HTR-8/SVneo (cell line): ENCODE results near the gene ARHGAP10.
"Not testable (repeated sequence)": the region's sequence is repeated elsewhere in the genome, so short reads cannot be mapped to it uniquely, and the experiment has no call there.

Experiments
- DNase-seq: peaks from one replicate; pipeline ENCODE4 v3.0.0; 2011; ENCODE audit warnings: low spot score, mixed read lengths; ENCODE audit not compliant: insufficient read length
- FAIRE-seq: peaks from 2 replicates; lab custom pipeline; 2011; peaks lifted over from hg19 to GRCh38; lab: Jason Lieb, UNC

Gene ARHGAP10

DNA sequence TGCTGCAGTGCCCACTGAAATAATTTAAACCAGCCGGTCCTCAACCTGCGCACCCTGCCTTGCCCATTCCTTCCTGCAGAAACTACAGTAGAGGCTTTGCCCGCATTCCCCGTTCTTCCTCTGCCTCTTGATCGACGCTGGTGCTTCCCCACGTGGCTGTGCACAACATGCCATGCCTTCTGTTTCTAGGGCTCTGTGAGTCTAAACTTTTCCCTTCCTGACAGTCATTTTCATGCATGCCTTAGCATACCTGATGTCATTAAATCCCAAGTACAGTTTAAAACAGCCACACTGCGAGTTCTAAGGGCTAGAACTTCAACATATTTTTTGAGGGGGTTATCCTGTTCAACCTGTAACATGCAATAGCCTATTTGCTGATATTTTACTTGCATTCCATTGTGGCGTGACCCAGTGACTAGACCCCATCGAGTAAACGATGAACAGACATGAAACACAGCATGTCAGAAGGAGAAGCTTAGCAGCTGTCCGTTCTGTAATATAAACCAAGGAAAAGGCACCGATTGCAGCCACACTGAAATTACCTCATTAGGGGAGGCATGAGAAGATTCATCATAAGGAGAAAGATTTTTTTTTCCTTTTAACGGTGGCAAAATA is 232.5 kb downstream of the ARHGAP10 start:
- FAIRE-seq (no peak), DNase-seq (no peak)

DNA sequence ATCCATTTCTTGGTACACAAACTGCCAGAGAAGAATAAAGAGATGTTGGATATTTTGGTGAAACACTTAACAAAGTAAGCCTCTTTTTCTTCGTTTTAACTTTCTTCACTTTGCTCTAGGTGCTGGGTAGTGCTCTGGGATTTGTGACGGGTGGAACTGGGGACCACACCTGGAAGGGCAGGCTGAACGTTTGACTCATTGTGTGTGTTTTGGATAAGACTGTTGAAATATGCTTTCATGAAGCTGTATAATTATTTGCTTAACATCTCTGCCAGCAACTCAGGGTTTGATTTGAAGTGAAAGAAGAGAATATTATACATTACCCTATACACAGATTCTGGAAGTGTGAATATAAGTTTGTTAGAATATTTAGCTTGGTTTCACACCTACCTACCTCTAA is 233.2 kb downstream of the ARHGAP10 start:
- no peak for FAIRE-seq

DNA sequence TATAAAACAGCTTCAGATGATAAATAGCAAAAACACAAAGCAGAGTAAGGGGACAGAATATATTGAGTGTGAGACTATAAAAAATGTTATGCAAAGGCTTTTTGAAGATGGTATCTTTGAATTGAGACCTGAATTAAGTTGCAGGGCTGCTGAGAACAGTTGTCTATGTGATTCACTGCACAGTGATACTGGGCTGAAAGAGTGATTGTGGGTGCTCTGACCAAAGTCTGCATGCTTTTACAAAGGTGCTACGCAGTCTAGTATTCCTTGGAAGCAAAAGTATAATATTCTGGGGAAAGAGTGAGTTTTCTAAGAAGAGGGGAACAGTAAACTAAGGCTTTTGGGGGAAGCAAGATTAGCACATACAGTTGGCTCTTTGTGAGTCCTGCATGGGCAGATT is 234.0 kb downstream of the ARHGAP10 start:
- no peak for FAIRE-seq
- DNase-seq, result no peak

More for the DNA sequence above, 233.2 kb downstream of the ARHGAP10 start:
- no peak for DNase-seq

DNA sequence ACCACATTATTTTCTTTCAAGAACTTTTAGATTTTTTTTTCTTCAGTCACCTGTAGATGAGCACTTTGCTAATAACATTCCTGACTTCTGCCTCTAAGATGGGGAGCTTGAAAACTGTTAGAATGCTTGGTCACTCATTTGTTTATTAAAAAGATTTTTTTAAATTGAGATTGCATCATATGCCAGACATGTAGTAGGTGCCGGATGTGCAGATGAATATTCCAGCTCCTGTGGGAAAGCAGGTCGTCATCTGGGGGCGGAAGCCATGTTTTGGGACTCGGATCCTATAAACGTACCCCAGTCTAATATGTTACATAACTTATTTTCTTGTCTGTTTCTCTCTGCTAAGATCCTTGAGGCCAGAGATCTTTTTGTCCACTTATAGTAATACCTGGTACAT is 236.8 kb downstream of the ARHGAP10 start:
- DNase-seq (no peak), FAIRE-seq (no peak)

DNA sequence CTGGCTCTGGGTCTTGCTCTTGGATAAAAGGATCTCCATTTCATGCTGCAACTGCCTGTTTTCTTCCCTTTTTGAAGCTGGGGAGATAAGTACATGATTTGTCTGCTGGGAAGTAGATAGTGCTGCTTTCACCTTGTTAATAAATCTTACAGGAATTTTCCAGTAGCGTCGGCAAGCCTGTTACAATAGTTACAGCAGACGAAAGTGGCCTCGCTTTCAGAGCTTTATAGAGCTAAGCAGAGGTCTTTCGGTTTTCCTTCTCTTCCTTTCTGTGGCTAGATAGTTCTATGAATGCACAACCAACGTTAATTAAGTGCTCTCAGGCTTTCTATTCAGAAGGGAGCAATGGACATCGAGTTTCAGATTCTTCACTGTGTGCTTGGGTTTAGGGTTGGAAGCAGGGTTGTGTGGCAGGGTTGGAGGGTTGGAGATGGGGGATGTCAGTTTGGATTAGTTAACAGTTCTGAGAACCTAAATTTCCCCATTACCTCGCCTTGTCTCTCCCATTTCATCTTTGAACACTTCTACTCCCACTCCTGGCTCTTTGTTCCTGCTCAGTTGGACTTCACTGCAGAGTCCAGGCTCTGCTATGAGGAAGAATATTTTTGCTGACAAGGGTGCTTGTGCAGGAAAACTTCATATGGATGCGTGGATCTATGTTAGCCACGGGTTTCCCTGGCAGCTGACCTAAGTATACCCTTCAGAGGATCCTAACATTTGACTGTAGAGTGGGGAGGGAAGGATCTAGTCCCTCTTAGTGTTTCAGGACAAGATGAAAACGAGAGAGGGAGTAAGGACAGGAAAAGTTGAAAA is 237.9 kb downstream of the ARHGAP10 start:
- FAIRE-seq, result no peak
- DNase-seq, result no peak

DNA sequence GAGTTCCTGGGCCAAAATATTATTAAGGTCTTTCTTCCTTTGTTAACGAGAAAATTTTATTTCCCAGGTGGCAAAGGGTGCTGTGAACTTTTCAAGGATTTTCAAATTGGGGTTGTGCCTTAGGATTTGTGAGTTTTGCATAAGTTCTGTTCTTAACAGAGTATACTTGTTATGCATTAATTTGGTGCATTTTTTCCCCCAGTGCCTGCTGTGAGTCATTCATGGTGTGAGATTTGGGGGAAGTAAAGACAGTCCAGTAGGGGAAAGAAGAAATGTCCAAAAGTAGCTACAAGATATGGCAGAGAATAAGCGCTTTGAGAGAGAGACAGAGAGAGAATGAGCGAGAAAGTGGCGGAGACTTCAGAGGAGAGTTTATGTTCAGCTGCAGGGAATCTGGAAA is 239.2 kb downstream of the ARHGAP10 start:
- DNase-seq, result no peak
- FAIRE-seq, result no peak

DNA sequence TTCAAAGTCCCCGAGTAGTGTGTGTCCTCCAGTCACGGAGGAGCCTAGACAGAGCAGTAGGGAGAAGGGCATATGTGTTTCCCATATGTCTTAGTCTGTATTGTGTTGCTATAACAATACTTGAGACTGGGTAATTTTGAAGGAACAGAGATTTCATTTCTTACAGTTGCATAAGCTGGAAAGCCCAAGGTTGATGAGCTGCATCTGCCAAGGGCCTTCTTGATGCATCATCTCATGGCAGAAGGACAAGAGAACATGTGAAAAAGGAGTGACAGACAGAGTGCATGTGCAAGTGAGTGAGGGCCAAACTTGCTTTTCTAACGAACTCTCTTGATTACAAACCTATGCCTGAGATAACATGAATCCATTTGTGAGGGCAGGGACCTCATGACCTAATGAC is 243.4 kb downstream of the ARHGAP10 start:
- FAIRE-seq (no peak), DNase-seq (no peak)

DNA sequence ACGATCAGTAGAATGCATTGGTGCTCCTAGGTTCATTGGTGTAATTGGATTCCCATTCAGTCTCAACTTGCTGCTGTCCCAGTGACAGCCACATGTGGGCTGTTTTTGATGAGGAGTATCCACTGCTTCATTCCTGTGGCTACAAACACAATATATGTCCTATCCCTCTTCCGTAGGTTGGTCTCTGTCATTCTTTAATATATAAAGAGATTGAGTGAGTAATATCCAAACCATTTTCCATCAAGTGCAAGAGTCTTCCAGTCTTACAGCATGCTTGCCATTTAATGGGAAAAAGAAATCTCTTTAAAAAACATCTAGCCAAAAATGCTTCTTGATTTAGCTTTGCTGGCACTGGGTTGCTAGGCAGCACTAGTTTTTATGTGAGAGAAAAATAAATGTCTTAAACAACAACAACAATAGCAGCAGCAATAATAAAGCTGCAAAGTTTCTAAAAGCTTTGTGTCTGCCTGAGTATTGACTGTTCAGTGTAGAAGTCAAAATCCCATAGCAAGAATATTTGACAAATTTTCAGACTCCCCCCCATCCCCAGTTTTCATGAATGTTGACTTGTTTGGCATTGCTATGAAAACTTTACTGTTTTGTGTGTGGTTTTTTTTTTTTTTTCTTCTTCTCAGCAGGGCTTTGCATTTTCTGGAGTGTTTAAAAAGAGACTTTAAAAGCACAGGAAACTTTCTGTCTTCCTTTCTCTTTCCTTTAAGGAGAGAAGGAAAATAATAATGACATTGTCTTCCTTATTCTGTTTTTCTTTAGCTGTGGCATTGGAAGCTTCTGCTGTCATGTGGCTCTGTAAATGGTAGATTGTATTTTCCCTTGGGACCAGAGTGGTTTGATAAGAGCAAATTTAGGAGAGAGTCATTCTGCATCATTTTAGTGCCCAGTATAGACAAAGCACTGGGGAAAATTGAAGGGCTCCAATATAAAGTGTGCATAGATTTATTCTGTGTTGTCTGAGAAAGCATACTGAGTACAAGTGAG is 244.3 kb downstream of the ARHGAP10 start:
- DNase-seq (no peak), FAIRE-seq (no peak)

DNA sequence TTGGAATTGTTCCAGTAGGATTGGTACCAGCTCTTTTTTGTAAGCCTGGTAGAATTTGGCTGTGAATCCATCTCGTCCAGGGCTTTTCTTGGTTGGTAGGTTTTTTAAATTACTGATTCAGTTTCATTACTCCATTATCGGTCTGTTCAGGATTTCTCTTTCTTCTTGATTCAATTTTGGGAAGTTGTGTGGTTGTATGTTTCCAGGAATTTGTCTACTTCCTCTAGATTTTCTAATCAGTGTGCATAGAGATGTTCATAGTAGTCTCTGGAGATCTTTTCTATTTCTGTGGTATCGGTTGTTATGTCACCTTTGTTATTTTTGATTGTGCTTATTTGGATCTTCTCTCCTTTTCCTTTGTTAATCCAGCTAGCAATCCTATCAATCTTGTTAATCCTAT is 248.7 kb downstream of the ARHGAP10 start:
- DNase-seq, result no peak
- no peak for FAIRE-seq

DNA sequence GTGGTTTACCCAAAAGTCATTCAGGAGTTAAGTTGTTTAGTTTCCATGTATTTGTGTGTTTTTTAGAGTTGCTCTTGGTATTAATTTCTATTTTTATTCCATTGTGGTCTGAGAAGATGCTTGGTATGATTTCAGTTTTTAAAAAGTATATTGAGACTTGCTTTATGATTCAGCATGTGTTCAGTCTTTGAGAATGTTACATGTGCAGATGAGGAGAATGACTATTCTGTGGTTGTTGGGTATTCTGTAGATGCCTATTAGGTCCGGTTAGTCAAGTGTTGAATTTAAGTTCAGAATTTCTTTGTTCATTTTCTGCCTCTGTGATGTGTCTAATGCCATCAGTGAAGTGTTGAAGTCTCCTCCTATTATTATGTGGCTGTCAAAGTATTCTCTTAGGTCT is 249.4 kb downstream of the ARHGAP10 start:
- no peak for DNase-seq
- FAIRE-seq, result no peak

DNA sequence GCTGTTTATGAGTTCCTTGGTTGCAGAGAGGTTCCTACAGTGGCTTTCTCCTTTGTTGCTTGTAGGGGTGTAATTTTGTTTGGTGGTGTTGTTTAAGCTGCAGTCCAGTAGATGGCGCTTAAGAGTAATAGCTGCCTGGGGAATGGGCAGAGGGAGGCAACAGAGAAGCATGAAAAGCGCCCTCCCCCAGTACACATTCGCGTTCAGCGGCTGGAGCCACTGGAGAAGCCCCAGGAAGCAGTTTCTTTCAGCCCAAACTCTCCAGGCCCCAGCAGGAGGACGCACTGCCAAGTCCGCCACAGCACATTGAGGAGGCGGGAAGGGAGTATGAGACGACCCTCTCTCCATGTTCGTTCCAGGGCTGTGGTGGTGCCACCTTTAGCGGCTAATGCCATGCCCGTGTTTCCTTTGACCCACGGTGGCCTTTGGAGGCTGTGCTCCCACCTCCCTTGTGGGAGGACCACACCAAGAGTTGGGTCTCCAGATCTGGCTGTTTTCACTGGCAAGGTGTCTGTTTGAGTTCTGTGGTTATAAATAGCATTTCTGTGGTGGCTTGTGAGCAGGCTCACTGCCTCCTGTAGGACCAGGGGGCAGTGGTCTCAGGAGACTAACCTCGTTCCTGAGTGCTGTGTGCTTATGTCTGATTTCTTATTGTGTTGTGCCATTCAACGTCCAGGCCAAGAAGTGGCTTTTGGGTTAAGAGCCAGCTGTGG is 252.3 kb downstream of the ARHGAP10 start:
- DNase-seq (peak; percentile 60), FAIRE-seq (peak; percentile 40)

DNA sequence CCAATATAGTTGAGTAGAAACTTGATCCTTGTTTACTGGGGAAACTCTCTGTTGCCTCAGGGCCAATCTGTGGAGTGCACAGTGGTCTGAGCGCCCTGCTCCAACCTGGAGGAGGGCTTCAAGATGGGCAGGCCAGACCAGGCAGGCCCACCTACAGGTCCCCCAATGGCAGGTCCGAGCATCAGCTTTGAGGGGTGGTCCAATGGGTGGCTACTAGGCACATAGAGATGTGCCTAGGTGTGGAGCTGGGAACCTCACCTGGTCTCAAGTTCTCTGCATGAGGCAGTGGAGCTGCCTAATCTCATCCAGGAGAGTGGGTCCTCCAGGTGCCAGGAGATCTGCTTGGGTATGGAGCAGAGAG is 252.9 kb downstream of the ARHGAP10 start:
- no peak for DNase-seq
- FAIRE-seq, result no peak

DNA sequence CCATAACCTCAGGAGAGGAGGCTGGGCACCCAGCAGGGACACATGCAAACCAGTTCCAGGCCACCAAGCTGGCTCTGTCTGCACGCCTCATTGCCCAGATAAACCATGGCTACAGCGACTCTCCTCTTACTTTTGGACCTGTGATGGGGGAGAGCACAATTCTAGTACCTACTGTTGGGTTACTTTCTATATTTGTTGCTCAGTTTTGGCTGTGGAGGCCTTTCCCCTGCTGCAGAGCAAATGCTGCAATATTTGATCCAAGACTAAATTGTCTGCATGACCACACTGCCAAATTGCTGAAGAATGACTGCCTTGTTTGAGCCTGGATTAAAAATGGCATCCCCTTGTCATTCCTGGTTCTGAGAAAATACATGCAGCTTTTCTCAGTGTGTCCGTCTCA is 253.5 kb downstream of the ARHGAP10 start:
- FAIRE-seq (no peak), DNase-seq (no peak)

DNA sequence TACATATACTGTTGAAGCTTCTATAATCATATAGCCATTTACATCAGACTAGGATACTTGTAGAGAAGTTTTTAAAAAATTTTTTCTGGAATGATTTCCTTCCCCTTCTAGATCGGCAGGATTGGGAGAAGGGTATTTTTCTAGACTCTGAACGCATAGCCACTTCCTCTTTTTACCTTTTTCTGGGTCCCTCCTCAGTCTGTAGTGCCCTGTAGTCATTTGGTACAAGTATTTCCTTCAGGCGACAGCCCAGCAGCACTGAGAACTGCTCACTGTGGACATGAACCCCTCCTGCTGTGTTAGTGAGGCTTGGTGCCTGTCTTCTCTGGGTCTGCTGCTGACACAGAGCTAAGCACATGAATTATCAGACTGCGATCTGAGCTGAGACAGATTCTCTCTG is 255.4 kb downstream of the ARHGAP10 start:
- FAIRE-seq (no peak), DNase-seq (no peak)

DNA sequence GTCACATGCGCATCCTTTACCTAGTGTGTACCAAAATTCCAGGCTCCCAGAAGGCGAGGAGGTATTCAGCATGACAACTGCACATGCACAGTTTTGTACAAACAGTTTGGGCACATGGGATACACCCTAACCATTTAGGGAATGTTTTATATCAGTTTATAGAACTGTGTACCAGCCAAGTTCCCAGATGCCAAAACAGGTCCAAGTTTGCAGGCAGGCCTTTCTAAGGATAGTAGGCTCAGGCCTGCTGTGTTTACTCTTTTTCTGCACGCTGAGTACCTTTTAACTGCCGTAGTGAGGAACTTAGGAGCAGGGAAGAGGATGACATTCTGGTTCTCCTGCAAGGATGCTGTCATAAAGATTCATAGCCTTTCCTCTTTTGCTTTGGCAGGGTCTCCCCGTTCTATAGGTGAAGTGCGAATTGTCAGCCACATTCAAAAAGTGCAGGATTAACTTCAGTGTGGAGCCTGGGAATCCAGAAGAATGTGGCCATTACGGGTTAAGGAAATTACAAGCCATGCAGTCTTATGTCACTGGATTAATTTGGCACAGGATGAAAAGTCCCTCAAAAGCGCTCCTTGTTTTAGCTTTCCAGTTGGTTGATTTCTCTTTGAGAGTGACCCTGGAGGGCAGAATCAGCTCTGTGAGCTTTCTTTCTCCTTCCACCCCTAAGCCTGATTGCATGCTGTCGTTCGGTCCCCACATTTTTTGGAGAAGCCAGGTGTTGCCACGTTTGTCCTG is 259.8 kb downstream of the ARHGAP10 start:
- no peak for FAIRE-seq
- DNase-seq, result no peak

DNA sequence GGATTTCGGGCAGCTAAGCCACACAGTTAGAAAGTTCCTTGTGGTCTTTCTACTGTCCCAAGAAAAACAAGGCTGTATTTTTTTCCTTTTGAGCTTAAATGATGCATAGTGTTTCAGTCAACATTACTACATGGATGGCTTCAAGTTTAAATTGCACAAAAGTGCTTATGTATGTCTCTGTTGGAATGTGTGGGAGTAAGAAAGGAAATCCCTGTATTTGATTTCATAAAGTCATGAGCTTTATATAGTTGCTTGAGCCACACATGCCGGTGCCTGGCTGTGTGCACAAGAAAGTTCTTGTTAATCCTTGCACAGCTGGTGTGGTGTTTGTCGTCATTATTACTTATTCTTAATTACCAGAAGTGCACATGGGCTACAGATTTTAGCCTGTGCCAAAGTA is 262.2 kb downstream of the ARHGAP10 start:
- DNase-seq (no peak), FAIRE-seq (no peak)

DNA sequence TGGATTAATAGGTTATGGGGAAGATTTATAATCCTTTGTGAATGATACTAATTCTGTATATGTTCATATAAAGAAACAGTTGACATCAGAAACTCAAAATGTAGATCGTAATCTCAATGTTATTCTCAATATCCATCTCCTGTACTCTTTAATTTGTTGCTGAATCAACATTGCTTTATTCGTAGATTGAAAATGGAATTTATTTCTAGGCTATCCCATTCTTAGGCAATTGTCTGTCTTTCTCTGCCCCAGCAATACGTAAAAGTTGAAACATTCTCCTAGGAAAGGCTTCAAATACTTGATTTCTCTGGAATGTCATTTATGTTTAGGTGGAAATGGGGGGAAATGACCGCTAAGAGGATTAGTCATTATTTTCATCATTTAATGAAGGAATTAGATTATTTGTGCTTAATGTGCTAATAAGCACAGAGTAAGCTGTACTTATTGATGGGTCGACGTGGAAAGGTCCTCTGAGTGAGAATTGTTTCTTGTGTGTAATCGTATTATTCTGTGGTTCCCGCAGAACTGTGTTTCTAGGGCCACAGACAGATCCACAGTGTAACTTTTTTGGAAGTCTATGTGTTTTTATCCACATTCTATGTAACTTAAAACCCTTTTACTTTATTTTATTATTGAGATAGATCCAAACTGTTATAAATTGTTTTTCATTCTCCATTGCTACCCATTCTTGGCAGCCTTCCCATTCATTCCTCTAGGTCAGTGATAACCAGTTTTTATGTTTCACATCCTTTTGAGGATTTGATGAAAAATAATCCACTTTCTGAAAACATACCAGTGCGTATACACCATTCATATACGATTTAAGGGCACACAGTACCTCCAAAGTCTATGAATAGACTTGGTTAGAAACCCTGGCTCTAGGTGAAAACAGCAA is 262.9 kb downstream of the ARHGAP10 start:
- no peak for DNase-seq
- no peak for FAIRE-seq

DNA sequence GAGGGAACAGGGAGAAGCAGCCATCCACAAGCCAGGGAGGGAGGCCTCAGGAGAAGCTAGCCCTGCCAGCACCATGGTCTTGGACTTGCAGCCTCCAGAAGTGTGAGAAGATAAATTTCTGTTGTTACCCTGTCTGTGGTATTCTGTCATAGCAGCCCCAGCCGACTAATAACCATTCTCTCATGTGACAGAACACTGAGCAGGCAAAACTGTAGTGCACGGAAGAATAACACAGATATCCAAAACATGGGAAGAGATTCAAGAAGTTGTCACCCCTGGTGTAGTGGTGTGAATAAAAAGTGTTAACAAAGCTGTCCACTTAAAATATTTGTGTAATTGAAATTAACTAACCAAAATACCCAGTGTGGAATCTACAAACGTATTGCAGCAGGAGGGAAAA is 265.0 kb downstream of the ARHGAP10 start:
- DNase-seq, result no peak
- FAIRE-seq, result no peak

DNA sequence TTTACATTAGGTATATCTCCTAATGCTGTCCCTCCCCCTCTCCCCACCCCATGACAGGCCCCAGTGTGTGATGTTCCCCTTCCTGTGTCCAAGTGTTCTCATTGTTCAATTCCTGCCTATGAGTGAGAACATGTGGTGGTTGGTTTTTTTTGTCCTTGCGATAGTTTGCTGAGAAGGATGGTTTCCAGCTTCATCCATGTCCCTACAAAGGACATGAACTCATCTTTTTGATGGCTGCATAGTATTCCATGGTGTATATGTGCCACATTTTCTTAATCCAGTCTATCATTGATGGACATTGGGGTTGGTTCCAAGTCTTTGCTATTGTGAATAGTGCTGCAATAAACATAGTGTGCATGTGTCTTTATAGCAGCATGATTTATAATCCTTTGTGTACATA is 268.1 kb downstream of the ARHGAP10 start:
- DNase-seq, FAIRE-seq: not testable (repeated sequence)
